Forelimb muscle (tissue), 1 donor: Measurements from ENCODE around the gene PPARA. TPM values are rescaled to one million over a fixed set of nuclear protein-coding genes. Genes with fewer than 3 reads are reported as not detected.

Experiments
- DNase-seq: peaks from one replicate; pipeline ENCODE4 v3.0.0-alpha.2; 2013; ENCODE audit warnings: low read depth
- polyA plus RNA-seq: library from polyadenylated mRNA; unstranded; fragments of 120-200 nt; gene quantifications from one replicate; pipeline ENCODE4 v1.2.1, GENCODE V29; 2013; ENCODE audit not compliant: insufficient read length

The PPARA gene
- polyA plus RNA-seq, 1 donor, result 22.8 TPM

GRCh38 chr22:46272762-46273431, 122.6 kb downstream of the PPARA start:
- no peak for DNase-seq

- DNase-seq, result no peak
Measured at GRCh38 chr22:46273432-46274148, 123.3 kb downstream of the PPARA start.

GRCh38 chr22:46274381-46274780, 124.1 kb downstream of the PPARA start:
- no peak for DNase-seq

DNA sequence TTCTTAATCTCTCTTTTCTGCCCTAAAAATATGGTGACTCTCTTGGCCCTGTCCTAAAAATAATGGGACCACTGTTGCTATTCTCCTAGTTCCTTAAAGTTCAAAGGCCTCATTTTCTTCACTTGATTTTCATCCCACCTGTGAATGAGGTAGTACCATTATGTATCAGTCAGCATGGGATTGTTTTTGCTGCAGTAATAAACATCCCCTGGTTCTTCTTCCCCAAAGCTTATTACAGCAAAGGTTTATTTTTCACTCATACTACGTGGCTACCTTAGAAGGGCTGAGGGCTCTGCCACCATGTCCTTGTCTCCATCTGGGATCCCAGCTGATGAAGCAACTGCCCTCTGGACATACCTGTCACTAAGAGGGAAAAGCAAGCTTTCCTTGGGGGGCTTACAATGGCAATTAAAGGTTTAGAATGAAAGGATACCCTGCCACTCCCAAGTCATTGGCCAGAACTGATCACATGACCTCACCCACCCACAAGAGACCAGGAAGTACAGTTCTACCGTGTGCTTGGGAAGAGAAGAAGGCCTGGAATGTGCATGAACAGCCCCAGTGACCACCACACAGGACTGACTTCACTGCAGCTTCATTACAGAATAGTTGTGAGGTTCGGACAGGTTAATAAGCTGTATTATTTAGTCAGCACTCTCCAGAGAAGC, 125.3 kb downstream of the PPARA start:
- no peak for DNase-seq

DNA sequence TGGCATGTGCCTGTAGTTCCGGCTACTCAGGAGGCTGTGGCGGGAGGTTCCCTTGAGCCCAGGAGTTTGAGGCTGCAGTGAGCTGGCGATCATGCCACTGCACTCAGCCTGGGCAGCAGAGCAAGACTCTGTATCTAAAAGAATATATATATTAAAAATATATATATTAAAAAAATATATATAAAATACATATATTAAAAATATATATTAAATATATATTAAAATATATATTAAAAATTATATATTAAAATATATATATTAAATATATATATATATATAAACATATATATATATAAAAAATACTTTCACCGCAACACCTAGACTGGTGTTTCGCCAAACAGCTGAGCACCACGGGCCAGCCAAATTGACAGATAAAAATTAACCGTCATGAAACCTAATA, 126.2 kb downstream of the PPARA start:
- no peak for DNase-seq

- DNase-seq, result no peak
Measured at GRCh38 chr22:46278656-46279645, 128.6 kb downstream of the PPARA start.

DNA sequence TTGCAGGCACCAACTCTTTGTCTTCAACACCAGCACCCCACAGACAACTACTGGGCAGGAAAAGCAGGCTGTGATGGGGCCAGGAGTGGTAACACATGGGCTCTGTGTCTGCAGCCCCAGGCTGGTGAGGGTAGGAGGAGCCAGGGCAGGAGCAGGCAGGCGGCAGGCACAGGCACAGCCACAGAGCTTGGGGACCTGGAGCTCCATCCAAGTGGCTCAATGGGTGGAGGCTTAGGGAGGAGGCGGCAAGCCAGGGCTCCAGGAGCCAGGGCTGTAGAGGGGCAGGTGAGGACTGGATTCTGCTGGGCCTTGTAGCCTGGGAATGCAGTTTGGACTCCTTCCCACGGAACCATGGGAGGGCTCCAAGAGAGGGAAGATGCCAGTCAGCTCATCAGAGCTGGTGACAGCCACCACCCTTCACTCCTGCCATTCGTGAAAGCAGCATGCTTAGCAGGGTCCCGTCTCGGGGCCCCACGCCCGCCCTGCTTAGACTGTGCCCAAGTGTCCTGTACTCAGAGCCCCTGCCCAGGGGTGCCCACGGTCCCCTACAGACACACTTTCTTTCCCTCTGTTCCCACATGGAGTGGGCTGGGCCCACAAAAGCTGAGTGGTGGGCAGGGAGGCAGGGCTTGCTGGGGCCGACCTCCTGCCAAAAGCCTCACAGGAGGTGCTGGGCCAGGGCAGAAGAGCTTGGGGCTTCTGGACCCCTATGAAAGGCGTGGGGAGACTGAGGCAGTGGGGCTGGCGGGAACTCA, 129.9 kb downstream of the PPARA start:
- no peak for DNase-seq

DNA sequence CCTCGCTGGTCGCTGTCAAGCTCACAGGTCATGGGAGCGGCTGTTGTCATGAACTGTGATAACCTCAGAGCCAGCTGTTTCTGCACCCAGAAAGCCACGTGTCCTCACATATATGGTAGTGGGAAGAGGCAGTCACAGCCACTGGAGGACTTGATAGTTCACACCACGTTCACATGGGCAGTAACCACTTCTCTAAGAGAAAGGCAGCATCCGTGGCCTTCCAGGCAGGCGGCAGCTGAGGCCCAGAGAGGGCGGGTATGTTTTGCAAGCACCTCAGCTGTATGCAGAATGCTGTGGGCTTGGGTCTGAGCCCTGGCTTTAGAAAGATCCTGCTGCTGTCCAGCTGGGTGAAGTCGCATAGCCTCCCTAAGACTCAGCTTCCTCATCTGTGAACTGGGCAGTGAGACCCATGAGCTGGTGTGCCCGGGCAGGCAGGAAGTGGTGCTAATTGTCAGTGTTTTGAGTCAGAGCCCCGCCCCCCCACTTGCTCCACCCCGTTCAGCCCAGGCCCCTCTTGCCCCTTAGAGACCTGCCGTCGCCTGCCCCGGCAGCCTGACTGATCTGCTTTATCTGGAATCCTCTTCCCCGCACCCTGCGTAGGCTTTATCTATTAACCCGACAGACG, 130.8 kb downstream of the PPARA start:
- DNase-seq, result no peak

- DNase-seq, result no peak
Measured at GRCh38 chr22:46281866-46282678, 131.7 kb downstream of the PPARA start.

DNA sequence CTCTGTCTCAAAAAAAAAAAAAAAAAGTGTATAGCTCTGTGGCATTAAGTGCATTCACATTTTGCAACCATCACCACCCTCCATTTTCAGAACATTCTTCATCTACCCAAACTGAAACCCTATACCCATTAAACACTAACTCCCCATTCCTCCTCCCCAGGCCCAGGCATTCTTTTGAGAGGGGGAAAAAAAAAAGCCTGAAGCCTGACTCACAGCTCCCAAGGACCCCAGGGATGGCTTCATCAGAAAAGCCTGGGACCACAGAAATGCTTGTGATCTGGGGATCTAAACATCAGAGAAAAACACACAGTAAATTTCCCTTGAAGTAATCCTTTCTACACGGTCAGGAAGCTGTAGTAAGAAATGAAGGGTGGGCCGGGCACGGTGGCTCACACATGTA, 135.7 kb downstream of the PPARA start:
- DNase-seq, result no peak

- no peak for DNase-seq
Measured at GRCh38 chr22:46286941-46287872, 136.9 kb downstream of the PPARA start.

GRCh38 chr22:46287873-46288751, 137.8 kb downstream of the PPARA start:
- no peak for DNase-seq

GRCh38 chr22:46288846-46289243, 138.5 kb downstream of the PPARA start:
- DNase-seq, result no peak

GRCh38 chr22:46289244-46289891, 139.0 kb downstream of the PPARA start:
- DNase-seq, result no peak

- DNase-seq, result no peak
Measured at GRCh38 chr22:46290121-46290842, 140.0 kb downstream of the PPARA start.
